ENCODE data around the gene COL4A2.

- TF ChIP-seq POLR2A (IDR thresholded peaks at IDR 0.05; ENCODE audit: borderline replicate concordance, extremely low read depth, insufficient read depth, insufficient read length) (no peak), RAD21 (IDR thresholded peaks at IDR 0.05; ENCODE audit: low read depth) (no peak), POLR2AphosphoS5 (IDR thresholded peaks at IDR 0.05; ENCODE audit: low read depth, low read length) (no peak), FOSL1 (IDR thresholded peaks at IDR 0.05; ENCODE audit: low read depth) (no peak), TCF7L2 (IDR thresholded peaks at IDR 0.05; ENCODE audit: borderline replicate concordance, extremely low read depth, insufficient read depth, insufficient read length) (no peak), EZH2phosphoT487 (IDR thresholded peaks at IDR 0.05; ENCODE audit: borderline replicate concordance) (no peak), CTCF (IDR thresholded peaks at IDR 0.05 in 2 of 3, conservative IDR thresholded peaks at IDR 0.05 in 1 of 3; ENCODE audit: borderline replicate concordance in 1 of 3, insufficient read depth in 1 of 3, low read depth in 2 of 3, low read length in 2 of 3) (no peak), YY1 (IDR thresholded peaks at IDR 0.05; ENCODE audit: extremely low read depth, insufficient replicate concordance, low read depth, low read length) (no peak), REST (IDR thresholded peaks at IDR 0.05; ENCODE audit: low read depth) (no peak), EZH2 (IDR thresholded peaks at IDR 0.05) (no peak), ZFX (IDR thresholded peaks at IDR 0.05) (no peak), ZBTB33 (IDR thresholded peaks at IDR 0.05; ENCODE audit: extremely low read depth, insufficient replicate concordance, low read length) (no peak), ATF3 (IDR thresholded peaks at IDR 0.05) (no peak), CEBPB (IDR thresholded peaks at IDR 0.05; ENCODE audit: low read depth) (no peak)
Observed at GRCh38 chr13:110419946-110420345, 112.9 kb downstream of the COL4A2 start.
